NCI-H2196 treated with DMSO at 0.1 percent for 48 hours (cell line): ENCODE results near the gene NEK10.

Experiments used
- DNase-seq: peaks from one replicate; lab custom pipeline; 2025; ENCODE audit not compliant: unreplicated experiment; lab: John Stamatoyannopoulos, UW

NEK10 gene

DNA sequence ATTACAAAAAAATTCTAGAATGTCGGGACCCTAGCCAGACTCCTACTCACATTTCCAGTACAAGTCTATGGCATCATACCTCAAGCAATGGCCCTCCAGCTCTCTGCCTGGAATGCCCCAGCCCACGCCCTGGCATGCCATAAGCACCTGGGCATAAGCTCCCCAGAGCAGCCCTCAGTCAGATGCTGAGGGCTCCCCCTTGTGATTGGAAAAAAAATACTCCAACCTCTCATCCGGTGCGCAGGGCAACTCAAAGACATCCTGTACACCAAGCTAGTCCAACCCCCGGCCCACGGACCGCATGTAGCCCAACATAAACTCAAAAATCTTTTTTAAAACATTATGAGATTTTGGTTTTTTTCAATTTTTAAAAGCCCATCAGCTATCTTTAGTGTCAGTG, 115.4 kb downstream of the NEK10 start:
- no peak for DNase-seq

DNA sequence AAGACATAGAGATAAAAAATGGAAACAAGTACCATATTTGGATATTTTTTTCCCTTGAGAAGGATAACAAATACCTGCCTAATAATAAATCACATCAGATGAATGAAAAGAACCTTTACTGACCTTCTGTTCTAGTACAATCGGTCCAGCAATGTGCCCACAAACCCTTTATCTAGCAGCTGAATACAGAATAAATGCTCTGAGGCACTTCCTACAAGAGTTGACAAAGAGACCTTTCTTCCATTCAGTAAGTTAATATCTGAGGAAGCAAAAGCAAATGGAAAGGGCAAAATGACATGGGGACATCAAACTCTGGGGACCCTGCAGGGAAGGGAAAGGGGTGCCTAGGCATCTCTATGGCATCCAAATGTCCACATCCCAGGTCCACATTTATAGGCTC, 115.8 kb downstream of the NEK10 start:
- DNase-seq: no peak

DNA sequence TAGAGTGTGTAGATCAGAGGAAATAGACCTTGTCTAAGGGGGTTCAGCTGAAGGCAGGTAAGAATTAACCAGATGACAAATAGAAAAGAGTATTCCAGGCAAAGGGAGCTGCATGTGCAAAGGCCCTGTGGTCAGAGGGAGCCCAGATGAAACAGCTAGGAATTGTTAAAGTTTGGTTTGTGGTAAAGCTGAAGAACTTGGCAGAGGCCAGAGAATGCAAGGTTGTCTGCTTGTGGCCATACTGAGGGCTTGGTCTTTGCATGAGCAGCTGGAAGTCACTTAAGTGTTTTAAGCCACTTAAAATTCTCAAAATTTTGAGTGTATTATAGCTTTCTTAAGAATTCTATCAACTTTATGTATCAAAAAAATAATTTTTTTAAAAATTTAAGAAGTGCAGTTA, 116.5 kb downstream of the NEK10 start:
- no peak for DNase-seq

DNA sequence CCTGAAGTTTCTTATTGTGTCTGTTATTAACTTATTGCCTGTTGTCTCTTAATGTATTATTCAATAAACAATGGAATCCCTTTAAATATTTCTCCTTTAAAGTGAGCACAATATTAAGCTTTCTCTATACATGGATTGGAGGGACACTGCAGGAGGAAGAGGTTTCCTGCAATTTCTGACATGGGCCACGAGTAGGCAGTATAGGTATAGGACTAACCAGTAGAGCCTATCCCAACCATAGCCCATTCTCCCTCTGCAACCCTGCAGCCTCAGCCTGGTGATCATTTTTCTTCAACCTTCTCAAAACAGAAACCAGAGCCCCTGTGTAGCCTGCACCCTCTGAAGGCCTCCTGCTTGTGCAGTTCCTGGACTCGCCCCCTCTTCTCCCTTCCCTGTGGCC, 124.8 kb downstream of the NEK10 start:
- DNase-seq: no peak

DNA sequence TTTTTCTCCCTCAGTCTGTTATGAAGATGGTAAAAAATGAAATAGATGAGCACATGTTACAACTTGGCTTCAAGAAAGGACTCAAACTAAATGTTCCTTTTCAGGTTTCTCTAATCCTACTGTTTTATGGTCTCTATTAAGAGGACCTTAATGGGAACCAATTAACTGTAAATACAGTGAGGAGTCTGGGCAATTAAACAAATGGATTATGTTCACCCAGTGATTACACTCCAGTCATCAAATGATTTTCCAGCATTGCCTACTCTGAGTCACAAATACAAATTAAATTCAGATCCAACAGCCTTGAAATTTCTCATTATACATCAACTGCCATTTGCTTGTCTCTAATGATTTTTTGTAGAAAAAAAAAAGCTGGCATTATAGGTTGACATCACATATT, 129.2 kb downstream of the NEK10 start:
- DNase-seq: no peak

DNA sequence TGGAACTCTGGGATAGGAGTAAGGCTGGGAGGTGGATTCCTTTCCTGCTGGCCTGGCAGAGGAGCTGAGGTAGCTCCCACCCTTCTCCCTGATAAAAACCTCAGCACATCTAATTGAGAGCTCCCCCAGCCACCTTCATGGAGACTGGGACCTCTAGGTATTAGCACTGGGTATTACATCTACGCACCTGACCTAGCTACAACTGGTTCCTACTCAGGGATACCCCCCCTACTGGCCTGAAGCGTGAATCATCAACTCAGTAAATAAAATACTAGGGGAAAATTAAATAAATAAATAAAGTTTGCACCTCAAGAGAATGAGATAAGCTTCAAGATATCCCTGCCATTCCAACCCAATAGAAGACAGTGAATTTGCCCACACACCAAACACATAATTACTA, 140.4 kb downstream of the NEK10 start:
- DNase-seq: no peak

DNA sequence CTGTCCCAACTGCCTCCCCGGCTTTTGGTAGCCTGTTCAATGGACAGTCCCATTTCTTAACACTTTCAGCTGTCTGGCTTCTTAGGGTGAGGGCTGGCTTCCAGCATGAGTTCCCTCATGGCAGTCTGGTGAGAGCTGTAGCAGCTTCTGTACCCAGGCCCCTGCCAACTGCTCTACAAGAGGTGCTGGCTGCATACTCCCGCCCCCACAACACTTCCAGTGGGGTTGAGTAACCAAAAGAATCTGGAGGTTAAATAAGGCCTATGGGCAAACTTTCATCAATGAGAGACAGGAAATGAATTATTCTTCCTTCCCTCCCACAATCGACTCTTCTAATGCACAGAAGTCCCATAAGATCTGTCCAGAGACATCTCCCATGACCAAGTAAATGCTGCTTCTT, 145.0 kb downstream of the NEK10 start:
- DNase-seq: no peak

DNA sequence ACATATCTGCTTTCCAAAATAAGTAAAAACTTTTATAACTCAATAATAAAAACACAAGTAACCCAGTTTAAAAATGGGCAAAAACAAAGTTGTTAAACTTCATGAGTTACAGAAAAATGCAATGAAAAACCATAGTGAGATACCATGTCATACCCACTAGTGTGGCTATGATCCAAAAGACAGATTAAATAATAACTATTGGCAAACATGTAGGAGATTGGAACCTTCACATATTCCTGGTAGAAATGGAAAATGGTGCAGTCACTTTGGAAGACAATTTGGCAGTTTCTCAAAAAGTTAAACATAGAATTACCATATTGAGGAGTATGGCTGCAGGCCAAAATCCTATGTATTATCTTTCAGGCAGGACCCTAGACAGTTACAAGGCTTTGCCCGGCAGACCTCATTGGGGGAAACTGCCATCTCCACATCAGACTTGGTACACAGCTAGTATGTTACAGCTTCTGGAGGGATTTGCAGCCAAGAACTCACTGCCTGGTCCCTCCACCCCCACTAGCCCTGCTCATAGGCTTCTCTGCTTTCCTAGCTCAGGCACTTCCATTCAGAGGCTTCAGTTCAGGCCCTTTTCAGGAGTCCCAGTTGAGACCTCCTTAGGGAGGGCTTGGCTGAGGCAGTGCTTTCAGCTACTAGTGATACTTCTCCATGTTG, 147.8 kb downstream of the NEK10 start:
- no peak for DNase-seq

DNA sequence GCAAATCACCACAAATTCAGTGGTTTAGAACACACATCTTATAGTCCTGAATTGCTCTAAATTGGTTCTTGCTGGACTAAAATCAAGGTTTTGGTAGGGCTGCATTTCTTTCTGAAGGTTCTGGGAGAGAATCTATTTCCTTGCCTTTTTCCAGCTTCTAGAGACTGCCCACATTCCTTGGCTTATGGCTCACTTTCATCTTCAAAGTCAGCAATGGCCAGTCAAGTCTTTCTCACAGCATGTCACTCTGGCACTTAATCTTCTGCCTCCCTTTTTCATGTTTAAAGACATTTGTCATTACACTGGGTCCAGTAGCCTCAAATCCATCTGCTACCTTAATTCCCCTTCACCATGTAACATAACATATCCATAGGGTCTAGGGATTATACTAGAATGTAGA, 149.0 kb downstream of the NEK10 start:
- no peak for DNase-seq

DNA sequence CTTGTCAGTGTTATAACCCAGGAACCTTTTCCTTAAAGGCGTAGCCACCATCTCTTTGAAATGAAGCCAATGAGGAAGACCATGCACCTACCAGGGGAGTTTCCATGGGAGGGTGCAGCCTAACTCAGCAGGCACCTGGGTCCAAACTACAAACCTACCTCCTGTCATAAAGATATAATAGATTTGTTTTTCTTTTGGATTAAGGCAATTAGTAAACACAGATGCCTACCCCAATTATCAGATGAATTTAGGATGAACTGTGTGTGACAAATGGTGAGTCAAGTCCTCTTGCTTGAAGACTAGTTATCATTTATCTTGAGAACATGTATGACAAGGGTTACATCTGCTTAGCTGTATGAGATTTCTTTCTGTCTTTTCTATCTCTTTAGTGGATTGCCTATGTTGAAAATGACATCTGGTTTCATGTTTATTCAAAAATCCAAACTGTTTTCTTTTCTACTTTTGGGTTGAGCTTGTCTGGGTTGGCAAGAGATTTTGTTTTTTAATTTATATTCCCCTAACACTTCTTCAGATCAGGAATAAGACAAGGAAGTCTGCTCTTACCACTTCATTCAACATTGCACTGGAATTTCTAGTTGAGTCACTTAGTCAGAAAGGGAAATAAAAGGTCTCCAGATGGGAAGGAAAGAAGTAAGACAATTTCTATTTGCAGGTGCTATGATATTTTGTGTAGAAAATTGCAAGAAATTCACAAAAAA, 149.9 kb downstream of the NEK10 start:
- no peak for DNase-seq

DNA sequence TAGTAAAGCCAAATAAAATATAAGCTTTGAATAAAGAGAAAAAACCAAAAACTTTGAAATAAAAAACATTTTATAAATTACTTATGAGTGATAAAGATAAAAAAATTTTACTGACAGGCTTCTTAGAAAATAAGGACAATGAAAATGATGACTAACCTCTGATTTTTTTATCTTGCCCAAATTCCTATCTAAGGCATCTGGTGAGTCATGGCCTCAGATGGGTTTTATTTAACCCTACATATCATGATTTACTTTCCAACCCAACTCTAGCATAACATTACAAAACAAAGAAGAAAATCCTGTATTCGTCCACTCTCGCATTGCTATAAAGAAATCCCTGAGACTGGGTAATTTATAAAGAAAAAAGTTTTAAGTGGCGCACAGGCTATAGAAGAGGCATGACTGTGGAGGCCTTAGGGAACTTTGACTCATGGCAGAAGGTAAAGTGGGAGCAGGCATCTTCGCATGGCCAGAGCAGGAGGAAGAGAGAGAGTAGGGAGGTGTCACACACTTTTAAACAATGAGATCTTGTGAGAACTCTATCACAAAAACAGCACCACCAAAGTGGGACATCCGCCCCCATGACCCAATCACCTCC, 152.1 kb downstream of the NEK10 start:
- no peak for DNase-seq

DNA sequence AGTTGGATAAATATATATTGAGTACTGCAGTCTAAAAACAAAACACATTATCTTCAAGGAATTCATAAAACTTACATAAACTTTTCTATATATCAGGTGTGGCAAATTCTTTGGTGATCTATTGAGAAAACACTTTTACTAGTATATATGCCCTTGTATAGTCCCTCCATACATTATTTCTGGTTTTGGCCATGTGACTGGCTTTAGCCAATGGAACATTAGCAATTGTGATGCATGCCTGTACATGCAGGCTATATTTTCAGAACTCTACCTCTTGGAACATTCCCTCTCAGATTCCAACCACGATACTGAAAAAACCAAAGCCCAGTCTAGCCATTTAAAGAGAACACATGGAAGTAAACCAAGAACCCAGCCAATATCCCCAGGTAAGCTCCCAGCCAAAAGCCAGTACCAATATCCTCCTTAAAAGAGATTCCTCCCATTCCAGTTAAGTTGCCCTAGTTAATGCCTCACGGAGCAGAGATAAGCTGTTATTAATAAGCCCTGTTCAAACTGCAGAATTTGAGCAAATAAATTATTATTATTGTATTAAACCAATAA, 152.8 kb downstream of the NEK10 start:
- no peak for DNase-seq

DNA sequence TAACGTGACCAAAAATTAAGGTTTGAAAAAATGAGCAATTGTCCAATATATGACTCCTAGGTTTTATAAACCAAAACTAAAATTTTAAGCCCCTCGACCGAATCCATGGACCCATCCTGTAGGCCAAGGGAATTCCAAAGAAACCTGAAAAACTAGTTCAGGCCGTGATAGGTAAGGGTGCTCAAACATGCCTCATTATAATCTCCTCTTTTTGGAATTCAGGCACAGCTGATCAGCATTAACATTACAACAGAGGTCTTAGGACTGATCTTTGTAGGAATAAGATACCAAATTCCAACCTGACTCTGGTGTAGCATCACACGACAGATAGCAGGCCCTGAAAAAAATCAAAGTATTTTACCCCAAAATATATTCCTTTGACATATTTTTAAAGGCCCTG, 155.7 kb downstream of the NEK10 start:
- DNase-seq: no peak

DNA sequence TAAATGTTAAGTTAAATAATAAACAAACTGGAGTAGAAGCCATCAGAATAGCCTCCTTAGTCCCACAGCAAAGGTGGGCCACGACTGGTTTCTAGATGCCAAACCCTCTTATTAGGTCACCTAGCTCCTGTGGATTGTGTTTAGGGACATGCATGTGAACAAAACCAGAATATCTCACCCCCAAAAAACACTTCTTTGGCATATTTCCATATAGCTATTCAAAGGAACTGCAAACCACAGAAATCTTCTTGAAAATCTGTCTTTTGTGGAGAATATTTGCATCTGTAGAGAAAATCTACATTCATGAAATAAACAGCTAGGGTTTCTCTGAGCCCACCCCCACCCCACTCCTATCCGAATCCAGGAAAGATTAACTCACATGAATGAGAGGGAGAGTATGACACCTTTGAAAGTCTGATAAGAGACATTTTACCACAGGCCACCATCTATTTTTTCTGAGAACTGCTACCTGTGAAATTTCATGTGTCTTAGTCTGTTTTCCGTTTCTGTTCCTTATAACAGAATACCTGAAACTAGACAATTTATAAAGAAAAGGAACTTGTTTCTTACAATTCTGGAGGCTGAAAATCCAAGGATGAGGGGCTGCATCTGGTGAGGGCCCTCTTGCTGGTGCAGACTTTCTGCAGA, 159.4 kb downstream of the NEK10 start:
- DNase-seq: no peak

DNA sequence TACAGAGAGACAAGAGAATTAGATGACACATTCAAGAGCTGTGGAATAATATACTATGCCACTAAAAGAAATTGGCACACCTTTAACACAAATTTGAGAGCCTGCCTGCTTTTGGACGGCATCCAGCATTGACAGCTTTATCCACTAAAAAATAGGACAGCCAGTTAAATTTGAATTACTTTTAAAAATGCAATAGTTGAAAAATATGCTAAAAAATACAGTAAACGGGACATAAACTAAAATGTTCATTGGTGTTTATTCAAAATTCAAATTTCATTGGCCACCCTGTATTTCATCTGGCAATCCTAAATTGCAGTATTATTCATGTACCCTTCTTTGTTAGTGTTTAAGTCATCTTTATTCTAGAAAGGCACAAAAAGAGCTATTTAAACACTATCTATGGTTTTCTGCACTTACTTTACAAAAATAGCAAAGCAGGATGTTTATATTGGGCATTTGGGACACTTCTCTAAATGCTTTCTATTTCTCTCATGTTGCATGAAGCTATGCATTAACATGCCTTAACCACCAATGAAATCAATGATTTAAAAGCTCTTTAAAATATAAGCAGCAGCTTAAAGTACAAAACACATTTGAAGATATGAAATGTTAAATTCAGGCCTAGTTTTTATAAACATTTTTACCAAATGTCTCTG, 160.1 kb downstream of the NEK10 start:
- no peak for DNase-seq

DNA sequence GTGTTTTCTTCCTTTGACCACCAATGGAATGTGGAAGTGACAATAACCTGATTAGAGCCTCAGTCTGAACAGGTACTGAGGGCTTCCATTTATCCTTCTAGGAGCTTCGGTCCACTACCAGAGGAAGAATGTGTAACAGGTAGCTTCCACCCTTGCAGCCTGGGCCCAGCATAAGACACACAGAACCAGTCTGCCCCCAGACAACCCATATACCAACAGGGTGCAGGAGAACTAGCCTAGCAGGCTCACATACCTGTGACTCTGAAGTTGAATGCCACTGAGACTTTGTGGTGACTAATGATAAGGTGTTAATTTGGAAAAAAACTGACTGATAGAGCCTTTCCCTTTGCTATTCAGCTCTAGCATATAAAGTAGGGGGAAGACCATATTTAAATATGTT, 166.2 kb downstream of the NEK10 start:
- DNase-seq: no peak

DNA sequence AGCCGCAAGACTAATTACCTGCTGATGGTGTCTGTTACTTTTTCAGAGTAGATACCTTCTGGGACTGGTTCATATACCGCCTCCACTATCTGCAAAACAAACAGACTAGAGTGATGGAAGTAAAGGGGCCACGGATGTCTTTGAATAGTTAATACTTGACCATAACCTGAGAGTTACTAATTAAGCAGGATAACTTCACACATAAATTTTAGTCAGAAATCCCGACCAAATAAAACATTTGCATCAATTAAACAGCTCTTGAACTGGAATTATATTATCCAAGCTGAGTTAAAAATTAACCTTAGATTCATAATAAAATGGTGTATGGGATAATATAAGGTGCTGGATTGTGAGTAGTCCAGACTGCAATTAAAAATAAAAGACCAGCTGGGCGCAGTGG, 167.7 kb downstream of the NEK10 start:
- DNase-seq: no peak

DNA sequence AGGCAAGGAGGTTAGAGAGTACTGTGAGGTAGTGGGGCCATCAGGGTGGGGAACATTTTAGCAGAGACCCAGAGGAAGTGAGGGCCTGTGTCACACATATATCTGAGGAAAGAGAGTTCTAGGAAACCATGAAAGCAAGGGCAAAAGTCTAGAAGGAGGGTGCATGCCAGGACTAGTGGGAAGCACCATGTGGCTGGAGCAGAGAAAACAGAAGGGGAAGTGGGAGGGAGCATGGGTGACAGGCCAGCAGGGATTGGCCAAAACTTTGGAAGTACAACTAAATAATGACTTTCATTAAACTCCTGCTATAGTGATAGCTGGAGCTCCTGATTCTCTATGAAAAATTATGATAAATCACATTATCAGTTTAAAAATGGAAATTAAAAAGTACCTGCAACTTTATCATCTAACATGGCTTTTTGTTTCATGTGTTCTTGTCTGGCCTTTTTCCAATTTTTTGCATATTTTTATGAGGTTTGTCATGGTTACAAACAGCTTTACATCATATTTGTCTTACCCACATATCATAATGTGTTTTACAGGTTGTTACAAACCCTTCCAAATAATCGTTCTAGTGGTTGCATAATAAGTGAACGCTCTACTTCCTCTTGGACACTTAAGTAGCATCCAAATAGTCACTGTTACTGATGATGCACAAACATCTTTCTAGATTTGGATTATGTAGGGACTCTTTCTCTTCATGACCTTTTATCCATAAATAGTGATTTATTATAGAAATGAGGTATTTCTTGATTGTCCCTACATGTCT, 168.3 kb downstream of the NEK10 start:
- no peak for DNase-seq

DNA sequence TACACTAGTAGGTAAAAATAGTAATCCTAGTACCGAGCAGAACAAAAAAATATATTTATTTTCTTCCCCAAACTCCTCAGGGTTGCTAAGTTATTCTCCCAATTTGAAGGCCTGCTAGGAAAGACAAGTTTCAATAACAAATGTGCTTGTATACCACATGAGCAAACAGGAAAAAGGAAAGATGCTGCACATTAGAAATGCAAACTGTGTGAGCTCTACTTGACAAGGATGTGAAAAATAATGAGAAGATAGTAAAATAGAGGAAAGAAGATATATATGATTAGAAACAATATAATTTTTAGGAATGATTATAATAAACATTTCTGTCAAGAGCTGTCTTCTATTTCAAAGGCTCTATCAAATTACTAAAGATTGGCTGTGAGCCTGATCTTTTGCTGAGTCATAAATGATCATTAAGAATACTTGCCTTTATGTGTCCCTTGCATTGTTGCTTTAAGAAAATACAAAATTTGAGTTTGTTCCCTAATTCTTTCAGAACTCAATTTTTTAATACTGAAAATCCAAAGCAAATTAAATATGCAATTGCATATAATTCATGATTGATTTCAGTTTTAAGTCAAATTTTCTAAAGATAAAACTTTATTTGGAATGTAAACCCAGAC, 174.2 kb downstream of the NEK10 start:
- DNase-seq: no peak

DNA sequence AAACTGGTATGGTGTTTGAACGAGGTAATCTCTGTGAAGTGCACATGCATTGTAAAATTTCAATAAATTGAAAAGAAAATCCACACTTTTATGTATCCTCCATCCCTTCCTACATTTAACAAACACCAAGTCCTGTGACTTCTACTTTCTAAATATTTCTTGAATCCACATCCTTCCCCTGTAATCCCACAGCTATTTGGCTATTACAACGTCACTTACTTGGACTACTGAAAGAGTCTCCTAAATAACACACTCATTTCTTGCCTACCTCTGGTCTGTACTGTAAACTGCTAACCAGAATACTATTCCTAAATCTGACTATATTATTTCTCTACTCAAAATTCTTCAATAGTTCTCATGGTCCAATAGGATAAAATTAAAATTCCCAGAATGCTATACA, 176.1 kb downstream of the NEK10 start:
- DNase-seq: no peak
